Thyroid gland (tissue), 4 donors: ENCODE results near the gene CST7.

ENCODE experiments used
- POLR2A ChIP-seq, 2 donors: fragments of 450-650 bp; IDR thresholded peaks; one replicate each; pipeline ENCODE4 v1.6.1; 2017; ENCODE audit warnings: antibody characterized with exemption in 2 of 2, mild to moderate bottlenecking in 2 of 2, moderate library complexity in 1 of 2
- TF ChIP-seq, protein P1 (sequence below), 6 experiments: fragments of 200-600 bp in 3 of 6; fragments of 450-650 bp in 3 of 6; sonication (generic) in 3 of 6; IDR thresholded peaks; one replicate each; pipeline ENCODE4 v1.5.1; 2016 to 2019; ENCODE audit warnings: antibody characterized with exemption in 6 of 6, mild to moderate bottlenecking in 2 of 6, inconsistent platforms in 1 of 6, moderate library complexity in 1 of 6

DNA sequence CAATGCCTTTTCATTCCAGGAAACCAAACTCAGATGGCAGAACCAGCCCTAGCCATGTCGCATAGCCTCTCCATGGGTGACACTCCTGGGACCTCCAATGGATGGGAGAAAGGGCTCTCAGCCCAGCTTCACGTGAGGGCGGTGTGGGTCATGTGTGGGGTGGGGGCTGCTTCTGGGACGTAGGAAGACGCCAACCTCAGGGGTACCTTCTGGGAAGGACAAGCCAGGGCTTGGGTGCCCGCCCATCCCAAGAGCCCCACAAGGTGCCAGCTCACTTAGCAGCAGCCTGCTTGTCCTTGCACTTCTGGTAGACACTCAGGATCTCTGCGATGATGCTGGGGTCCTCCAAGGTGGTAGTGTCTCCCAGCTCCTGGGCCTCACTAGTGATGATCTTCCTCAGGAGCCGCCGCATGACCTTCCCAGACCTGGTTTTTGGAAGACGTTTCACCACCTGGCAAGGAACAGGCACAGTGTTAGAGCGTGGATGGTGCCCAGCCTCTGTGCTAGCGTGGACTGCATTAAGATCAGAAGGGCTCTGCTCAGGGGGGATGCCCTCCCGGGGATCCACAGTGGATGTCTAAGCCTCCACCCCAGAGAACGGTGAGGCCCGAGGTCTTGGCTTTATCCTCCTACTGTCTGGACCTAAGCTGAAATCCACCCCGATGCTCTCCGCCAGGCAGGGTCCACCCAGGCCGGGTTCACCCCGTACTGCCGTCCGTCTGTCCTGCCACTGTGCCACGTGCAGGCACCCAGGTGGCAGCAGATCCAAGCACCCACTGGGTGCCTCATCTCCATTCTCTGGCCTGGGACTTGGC lies 58.6 kb downstream of the CST7 start:
- TF ChIP-seq, protein P1, sequence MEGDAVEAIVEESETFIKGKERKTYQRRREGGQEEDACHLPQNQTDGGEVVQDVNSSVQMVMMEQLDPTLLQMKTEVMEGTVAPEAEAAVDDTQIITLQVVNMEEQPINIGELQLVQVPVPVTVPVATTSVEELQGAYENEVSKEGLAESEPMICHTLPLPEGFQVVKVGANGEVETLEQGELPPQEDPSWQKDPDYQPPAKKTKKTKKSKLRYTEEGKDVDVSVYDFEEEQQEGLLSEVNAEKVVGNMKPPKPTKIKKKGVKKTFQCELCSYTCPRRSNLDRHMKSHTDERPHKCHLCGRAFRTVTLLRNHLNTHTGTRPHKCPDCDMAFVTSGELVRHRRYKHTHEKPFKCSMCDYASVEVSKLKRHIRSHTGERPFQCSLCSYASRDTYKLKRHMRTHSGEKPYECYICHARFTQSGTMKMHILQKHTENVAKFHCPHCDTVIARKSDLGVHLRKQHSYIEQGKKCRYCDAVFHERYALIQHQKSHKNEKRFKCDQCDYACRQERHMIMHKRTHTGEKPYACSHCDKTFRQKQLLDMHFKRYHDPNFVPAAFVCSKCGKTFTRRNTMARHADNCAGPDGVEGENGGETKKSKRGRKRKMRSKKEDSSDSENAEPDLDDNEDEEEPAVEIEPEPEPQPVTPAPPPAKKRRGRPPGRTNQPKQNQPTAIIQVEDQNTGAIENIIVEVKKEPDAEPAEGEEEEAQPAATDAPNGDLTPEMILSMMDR (IDR thresholded peaks at IDR 0.05), result no peak
- no peak for TF ChIP-seq POLR2A (IDR thresholded peaks at IDR 0.05)
